NT2/D1 (cell line): ENCODE measurements around the gene SMPD3.

Experiments
- SUZ12 ChIP-seq: IDR thresholded peaks from 2 replicates; pipeline ENCODE4 v1.6.1; 2011; ENCODE audit not compliant: insufficient read length, insufficient read depth; ENCODE audit errors: extremely low read depth
- YY1 ChIP-seq: IDR thresholded peaks from 2 replicates; pipeline ENCODE4 v1.6.1; 2011; ENCODE audit not compliant: insufficient read length, insufficient read depth
- ZNF274 ChIP-seq: IDR thresholded peaks from 2 replicates; pipeline ENCODE4 v1.6.1; 2011; ENCODE audit warnings: mild to moderate bottlenecking, low read depth, low read length

- no peak for TF ChIP-seq SUZ12
- no peak for TF ChIP-seq YY1
- TF ChIP-seq ZNF274 = no peak
These were observed 99.5 kb downstream of the SMPD3 start for GRCh38 chr16:68348639-68349445.
